T-helper 22 cell (primary cell): Measurements from ENCODE around the gene LGALS8.

Experiments used
- DNase-seq: peaks from one replicate; pipeline ENCODE4 v3.0.0-alpha.2; 2020; ENCODE audit warnings: low read depth

The LGALS8 gene

GRCh38 chr1:236589531-236589930 lies 65.7 kb downstream of the LGALS8 start:
- DNase-seq = no peak

- DNase-seq = no peak
These were observed 66.9 kb downstream of the LGALS8 start for GRCh38 chr1:236590553-236591150.

- DNase-seq = no peak
These were observed 78.4 kb downstream of the LGALS8 start for GRCh38 chr1:236602171-236602570.
